Neural cell (in vitro differentiated cells): ENCODE data around the gene CYP2D6.

Experiments
- EP300 ChIP-seq: fragments of 450-650 bp; conservative IDR thresholded peaks from 2 replicates; pipeline ENCODE4 v1.6.1; 2014; ENCODE audit warnings: antibody characterized with exemption, mild to moderate bottlenecking, moderate library complexity; ENCODE audit not compliant: poor library complexity, severe bottlenecking
- EZH2 ChIP-seq: fragments of 200-600, 300-800 bp; shearing (Covaris generic), sonication (generic); IDR thresholded peaks from 2 replicates; pipeline ENCODE4 v1.6.1; 2014; ENCODE audit warnings: antibody characterized with exemption, low read length, borderline replicate concordance, mild to moderate bottlenecking; ENCODE audit not compliant: insufficient read depth, poor library complexity, severe bottlenecking
- POLR2AphosphoS5 ChIP-seq: IDR thresholded peaks from 2 replicates; pipeline ENCODE4 v1.6.1; 2012
- RAD21 ChIP-seq: fragments of 450-650 bp; conservative IDR thresholded peaks from 2 replicates; pipeline ENCODE4 v1.6.1; 2014; ENCODE audit warnings: antibody characterized with exemption, mild to moderate bottlenecking, moderate library complexity
- SMC3 ChIP-seq: fragments of 450-650 bp; conservative IDR thresholded peaks from 2 replicates; pipeline ENCODE4 v1.6.1; 2014; ENCODE audit warnings: antibody characterized with exemption, mild to moderate bottlenecking, moderate library complexity; ENCODE audit not compliant: poor library complexity
- TAF1 ChIP-seq: IDR thresholded peaks from 2 replicates; pipeline ENCODE4 v1.6.1; 2012; ENCODE audit warnings: low read depth
- TF ChIP-seq, protein P1 (sequence below): fragments of 450-650 bp; IDR thresholded peaks from 2 replicates; pipeline ENCODE4 v1.5.1; 2014; ENCODE audit warnings: antibody characterized with exemption, mild to moderate bottlenecking, moderate library complexity; ENCODE audit not compliant: poor library complexity, severe bottlenecking
- TF ChIP-seq, protein P2 (sequence below): IDR thresholded peaks from 2 replicates; pipeline ENCODE4 v1.6.1; 2012; ENCODE audit warnings: borderline replicate concordance

DNA sequence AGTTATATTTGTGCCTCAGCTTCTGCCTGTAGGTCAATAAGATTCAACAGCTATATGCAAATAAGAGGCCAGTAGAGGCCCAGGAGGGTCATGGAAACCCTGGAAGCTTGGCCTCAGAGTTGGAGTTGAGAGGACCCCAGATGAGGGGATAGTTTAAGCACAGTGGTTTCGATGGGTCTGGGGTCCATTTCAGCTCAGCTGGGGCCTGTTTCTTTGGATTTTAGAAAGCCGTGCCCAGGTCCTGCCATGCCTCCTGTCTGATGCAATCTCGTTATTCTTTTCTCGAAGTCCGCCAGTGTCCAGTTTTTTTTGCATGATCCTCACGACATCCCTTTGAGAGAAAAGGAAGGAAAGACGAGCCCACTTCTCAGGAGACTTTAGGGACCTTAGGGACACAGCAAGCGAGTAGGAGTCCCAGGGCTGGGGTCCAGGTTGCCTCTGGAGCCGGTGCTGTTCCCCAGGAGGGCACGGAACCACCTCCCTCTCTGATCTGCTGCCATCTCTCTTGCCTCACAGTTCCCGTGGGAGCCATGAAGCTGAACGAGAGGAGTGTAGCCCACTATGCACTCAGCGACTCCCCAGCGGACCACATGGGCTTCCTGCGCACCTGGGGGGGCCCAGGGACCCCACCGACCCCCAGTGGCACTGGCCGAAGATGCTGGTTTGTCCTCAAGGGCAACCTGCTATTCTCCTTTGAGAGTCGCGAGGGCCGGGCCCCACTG, 53.7 kb downstream of the CYP2D6 start:
- TF ChIP-seq, protein P1, sequence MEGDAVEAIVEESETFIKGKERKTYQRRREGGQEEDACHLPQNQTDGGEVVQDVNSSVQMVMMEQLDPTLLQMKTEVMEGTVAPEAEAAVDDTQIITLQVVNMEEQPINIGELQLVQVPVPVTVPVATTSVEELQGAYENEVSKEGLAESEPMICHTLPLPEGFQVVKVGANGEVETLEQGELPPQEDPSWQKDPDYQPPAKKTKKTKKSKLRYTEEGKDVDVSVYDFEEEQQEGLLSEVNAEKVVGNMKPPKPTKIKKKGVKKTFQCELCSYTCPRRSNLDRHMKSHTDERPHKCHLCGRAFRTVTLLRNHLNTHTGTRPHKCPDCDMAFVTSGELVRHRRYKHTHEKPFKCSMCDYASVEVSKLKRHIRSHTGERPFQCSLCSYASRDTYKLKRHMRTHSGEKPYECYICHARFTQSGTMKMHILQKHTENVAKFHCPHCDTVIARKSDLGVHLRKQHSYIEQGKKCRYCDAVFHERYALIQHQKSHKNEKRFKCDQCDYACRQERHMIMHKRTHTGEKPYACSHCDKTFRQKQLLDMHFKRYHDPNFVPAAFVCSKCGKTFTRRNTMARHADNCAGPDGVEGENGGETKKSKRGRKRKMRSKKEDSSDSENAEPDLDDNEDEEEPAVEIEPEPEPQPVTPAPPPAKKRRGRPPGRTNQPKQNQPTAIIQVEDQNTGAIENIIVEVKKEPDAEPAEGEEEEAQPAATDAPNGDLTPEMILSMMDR, result no peak
- TF ChIP-seq RAD21, result no peak
- TF ChIP-seq EZH2, result no peak
- no peak for TF ChIP-seq POLR2AphosphoS5
- TF ChIP-seq SMC3, result no peak
- no peak for TF ChIP-seq TAF1
- TF ChIP-seq, protein P2, sequence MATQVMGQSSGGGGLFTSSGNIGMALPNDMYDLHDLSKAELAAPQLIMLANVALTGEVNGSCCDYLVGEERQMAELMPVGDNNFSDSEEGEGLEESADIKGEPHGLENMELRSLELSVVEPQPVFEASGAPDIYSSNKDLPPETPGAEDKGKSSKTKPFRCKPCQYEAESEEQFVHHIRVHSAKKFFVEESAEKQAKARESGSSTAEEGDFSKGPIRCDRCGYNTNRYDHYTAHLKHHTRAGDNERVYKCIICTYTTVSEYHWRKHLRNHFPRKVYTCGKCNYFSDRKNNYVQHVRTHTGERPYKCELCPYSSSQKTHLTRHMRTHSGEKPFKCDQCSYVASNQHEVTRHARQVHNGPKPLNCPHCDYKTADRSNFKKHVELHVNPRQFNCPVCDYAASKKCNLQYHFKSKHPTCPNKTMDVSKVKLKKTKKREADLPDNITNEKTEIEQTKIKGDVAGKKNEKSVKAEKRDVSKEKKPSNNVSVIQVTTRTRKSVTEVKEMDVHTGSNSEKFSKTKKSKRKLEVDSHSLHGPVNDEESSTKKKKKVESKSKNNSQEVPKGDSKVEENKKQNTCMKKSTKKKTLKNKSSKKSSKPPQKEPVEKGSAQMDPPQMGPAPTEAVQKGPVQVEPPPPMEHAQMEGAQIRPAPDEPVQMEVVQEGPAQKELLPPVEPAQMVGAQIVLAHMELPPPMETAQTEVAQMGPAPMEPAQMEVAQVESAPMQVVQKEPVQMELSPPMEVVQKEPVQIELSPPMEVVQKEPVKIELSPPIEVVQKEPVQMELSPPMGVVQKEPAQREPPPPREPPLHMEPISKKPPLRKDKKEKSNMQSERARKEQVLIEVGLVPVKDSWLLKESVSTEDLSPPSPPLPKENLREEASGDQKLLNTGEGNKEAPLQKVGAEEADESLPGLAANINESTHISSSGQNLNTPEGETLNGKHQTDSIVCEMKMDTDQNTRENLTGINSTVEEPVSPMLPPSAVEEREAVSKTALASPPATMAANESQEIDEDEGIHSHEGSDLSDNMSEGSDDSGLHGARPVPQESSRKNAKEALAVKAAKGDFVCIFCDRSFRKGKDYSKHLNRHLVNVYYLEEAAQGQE, result no peak
- TF ChIP-seq EP300, result no peak
